HepG2 (cell line): Measurements from ENCODE around the gene LZTFL1. TPM values are rescaled to one million over a fixed set of nuclear protein-coding genes. Genes with fewer than 3 reads are reported as not detected.

ENCODE experiments used
- ATAC-seq: fragments of 200-7000 bp; cut with Tn5 transposase; 3 replicates; pipeline ENCODE4 v1.9.1; 2020; ENCODE audit warnings: mild to moderate bottlenecking, moderate library complexity
- BruUV-seq: library from RNA; stranded (reverse); fragments of 400-500 nt; replicated peaks from 2 replicates; lab custom pipeline; 2021; lab: Mats Ljungman, UMichigan
- CTCF ChIA-PET: fragments of 300-600 bp; formaldehyde crosslinking; extraction: SDS; loops from one replicate; lab custom pipeline; 2021; ENCODE audit warnings: low total read pairs, inconsistent platforms, low intra/inter-chr PET ratio; lab: Yijun Ruan, JAX
- POLR2A ChIA-PET: fragments of 350-600 bp; sonication (Branson Sonifier 250); formaldehyde crosslinking; loops from one replicate; lab custom pipeline; 2020; ENCODE audit warnings: antibody characterized with exemption, inconsistent platforms; lab: Yijun Ruan, JAX
- DNase-seq: peaks from one replicate; pipeline ENCODE4 v3.0.0-alpha.2; 2015; ENCODE audit warnings: low spot score
- FAIRE-seq: peaks from 3 replicates; lab custom pipeline; 2011; peaks lifted over from hg19 to GRCh38; lab: Jason Lieb, UNC
- H2AFZ ChIP-seq: one replicate; pipeline ENCODE4 v1.6.1; 2011; ENCODE audit warnings: low read length, inconsistent platforms
- H3K27ac ChIP-seq: fragments of 300-600 bp; 3 replicates; pipeline ENCODE4 v1.8.0; 2011; ENCODE audit warnings: mixed run types, mild to moderate bottlenecking, mixed read lengths, low read length, inconsistent platforms; ENCODE audit not compliant: insufficient read depth; ENCODE audit errors: extremely low read length
- H3K27me3 ChIP-seq, 2 experiments: fragments of 200-600 bp in 1 of 2; 2 replicates in 1 of 2; 3 replicates in 1 of 2; pipeline versions ENCODE4 v1.6.0 to v1.8.0; 2011; ENCODE audit warnings: low read length in 2 of 2, mild to moderate bottlenecking in 2 of 2, moderate library complexity in 2 of 2, inconsistent platforms in 1 of 2; ENCODE audit not compliant: insufficient read depth in 2 of 2, control insufficient read depth in 1 of 2
- H3K36me3 ChIP-seq, 2 experiments: fragments of 200-600 bp in 1 of 2; replicated peaks in 1 of 2; 2 replicates in 1 of 2; 3 replicates in 1 of 2; pipeline versions ENCODE4 v1.5.1 to v1.8.0; 2011; ENCODE audit warnings: low read length in 2 of 2, inconsistent platforms in 1 of 2; ENCODE audit not compliant: insufficient read depth in 2 of 2, control insufficient read depth in 1 of 2
- H3K4me1 ChIP-seq: 2 replicates; pipeline ENCODE4 v1.5.1; 2012; ENCODE audit warnings: low read length, inconsistent platforms; ENCODE audit not compliant: insufficient read depth
- H3K4me2 ChIP-seq: 2 replicates; pipeline ENCODE4 v1.6.0; 2011; ENCODE audit warnings: low read depth, low read length, inconsistent platforms
- H3K4me3 ChIP-seq, 3 experiments: fragments of 200-600 bp in 1 of 3; sonication (generic), shearing (Covaris generic) in 1 of 3; replicated peaks in 1 of 3; 2 replicates each; pipeline ENCODE4 v1.5.1; 2011 to 2016; ENCODE audit warnings: low read length in 3 of 3, inconsistent platforms in 2 of 3, low read depth in 2 of 3, mild to moderate bottlenecking in 2 of 3, control low read depth in 1 of 3, mixed read lengths in 1 of 3; ENCODE audit not compliant: insufficient read depth in 1 of 3
- H3K79me2 ChIP-seq: one replicate; pipeline ENCODE4 v1.6.1; 2011; ENCODE audit warnings: low read length, inconsistent platforms; ENCODE audit not compliant: insufficient read depth
- H3K9ac ChIP-seq: 2 replicates; pipeline ENCODE4 v1.6.0; 2011; ENCODE audit warnings: mild to moderate bottlenecking, low read depth, low read length, inconsistent platforms; ENCODE audit not compliant: insufficient read depth
- H3K9me3 ChIP-seq: 2 replicates; pipeline ENCODE4 v1.5.1; 2012; ENCODE audit warnings: mild to moderate bottlenecking, low read length
- H4K20me1 ChIP-seq: 2 replicates; pipeline ENCODE4 v1.6.0; 2011; ENCODE audit warnings: inconsistent platforms, mild to moderate bottlenecking, low read length, moderate library complexity; ENCODE audit not compliant: insufficient read depth
- ATF2 ChIP-seq: sonication (generic); formaldehyde crosslinking; IDR thresholded peaks from 2 replicates; pipeline ENCODE4 v1.4.0; 2020; ENCODE audit warnings: missing genetic modification reagents
- KAT8 ChIP-seq: IDR thresholded peaks from 2 replicates; pipeline ENCODE4 v1.6.1; 2016; ENCODE audit warnings: missing genetic modification reagents, missing compliant biosample characterization
- MATR3 ChIP-seq: sonication (generic); formaldehyde crosslinking; IDR thresholded peaks from 2 replicates; pipeline ENCODE4 v1.4.0; 2020; ENCODE audit warnings: missing genetic modification reagents
- MLX ChIP-seq: IDR thresholded peaks from 2 replicates; pipeline ENCODE4 v1.6.1; 2016
- NR2C2 ChIP-seq: sonication (generic); formaldehyde crosslinking; IDR thresholded peaks from 2 replicates; pipeline ENCODE4 v1.4.0; 2020; ENCODE audit warnings: missing genetic modification reagents, mild to moderate bottlenecking, moderate library complexity, borderline replicate concordance
- SSRP1 ChIP-seq: IDR thresholded peaks from 2 replicates; pipeline ENCODE4 v1.6.1; 2016; ENCODE audit warnings: control low read depth
- TCF7 ChIP-seq: sonication (generic); IDR thresholded peaks from 2 replicates; pipeline ENCODE4 v1.6.1; 2016; ENCODE audit warnings: antibody characterized with exemption, low read depth
- TRAFD1 ChIP-seq: sonication (generic); formaldehyde crosslinking; IDR thresholded peaks from 2 replicates; pipeline ENCODE4 v1.5.1; 2020; ENCODE audit warnings: missing genetic modification reagents, mild to moderate bottlenecking, borderline replicate concordance
- ZBTB39 ChIP-seq: sonication (generic); formaldehyde crosslinking; IDR thresholded peaks from 2 replicates; pipeline ENCODE4 v1.5.0; 2020; ENCODE audit warnings: missing genetic modification reagents
- ZNF276 ChIP-seq: sonication (generic); formaldehyde crosslinking; IDR thresholded peaks from 2 replicates; pipeline ENCODE4 v1.4.0; 2020; ENCODE audit warnings: mild to moderate bottlenecking, low read depth, missing genetic modification reagents
- ZNF781 ChIP-seq: sonication (generic); formaldehyde crosslinking; IDR thresholded peaks from 2 replicates; pipeline ENCODE4 v1.5.1; 2020; ENCODE audit warnings: borderline replicate concordance, mild to moderate bottlenecking, missing genetic modification reagents; ENCODE audit errors: not compliant biosample characterization
- ZNF891 ChIP-seq: sonication (generic); formaldehyde crosslinking; IDR thresholded peaks from 2 replicates; pipeline ENCODE4 v1.5.0; 2020; ENCODE audit warnings: mild to moderate bottlenecking, missing genetic modification reagents
- WGBS: methylation state at CpG from one replicate; pipeline ENCODE4 v1.1.6; 2017; ENCODE audit warnings: low lambda C conversion rate; 5-methylcytosine and 5-hydroxymethylcytosine counted together
- in situ Hi-C: cut with HindIII; loops from 2 replicates; pipeline ENCODE4 v1.10.0; 2017; ENCODE audit warnings: low pct_unique_long_range_greater_than_20kb; ENCODE audit not compliant: extremely low pct_ligation_motif_present
- intact Hi-C: fragments of 100-400 bp; cut with micrococcal nuclease; formaldehyde crosslinking; loops from one replicate; pipeline ENCODE4 v1.10.0; 2022; ENCODE audit not compliant: unreplicated experiment
- polyA plus RNA-seq, 8 experiments: library from polyadenylated mRNA; depleted of rRNA in 3 of 8; stranded (reverse) in 7 of 8; unstranded in 1 of 8; fragments of >200 nt; fragmentation: Illumina TruSeq in 4 of 8; extraction: Trizol in 4 of 8; gene quantifications; 2 replicates each; pipeline versions ENCODE4 v1.2.1 to v1.2.3, GENCODE V29; 2011 to 2016; ENCODE audit warnings: low read depth in 4 of 8, missing spikeins in 1 of 8, mixed read lengths in 1 of 8; ENCODE audit not compliant: insufficient read depth in 1 of 8
- total RNA-seq, 5 experiments: library from RNA; depleted of rRNA; stranded (reverse); fragments of >200 nt; fragmentation: Illumina TruSeq; extraction: Trizol; gene quantifications; 2 replicates each; pipeline ENCODE4 v1.2.3, GENCODE V29; 2016; ENCODE audit warnings: low read depth in 1 of 5

The LZTFL1 gene
- total and polyA plus RNA-seq, 2 of the 13 experiments (the other 11 are each of a cell fraction or from before 2014, with no cell fraction given): 16.6 to 17.2 TPM

- no peak for TF ChIP-seq NR2C2 (CRISPR knock-in tag)
- no peak for TF ChIP-seq ZNF891
- TF ChIP-seq ZNF781 (CRISPR knock-in tag): no peak
- no peak for TF ChIP-seq MATR3 (CRISPR knock-in tag)
- TF ChIP-seq KAT8: no peak
- TF ChIP-seq ATF2 (CRISPR knock-in tag): no peak
- no peak for TF ChIP-seq TCF7
- no peak for TF ChIP-seq TRAFD1 (CRISPR knock-in tag)
These were observed 47.8 kb downstream of the LZTFL1 start (continued) for GRCh38 chr3:45794177-45794560.

- Histone ChIP-seq H3K4me3 (no peak overlapping the region), H3K36me3 (no peaks in the 10 kb centered on the region), H4K20me1 (no peaks in the 10 kb centered on the region), H3K79me2 (no peaks in the 10 kb centered on the region), H2AFZ (no peak overlapping the region), H3K9me3 (no peaks in the 10 kb centered on the region), H3K27ac (no peak overlapping the region), H3K9ac (no peak overlapping the region), H3K4me1 (no peaks in the 10 kb centered on the region), H3K27me3 (peaks cover 2 to 73% of the 10 kb centered on the region in 2 experiments; a peak in 4 of 5 replicates), H3K4me2 (no peak overlapping the region)
- intact Hi-C loops (no loop called here), in situ Hi-C loops (no loop called here)
- WGBS: 19% methylated on average over 8 of the region's 9 CpGs
- ChIA-PET CTCF (no interaction called here), POLR2A (no interaction called here)
- FAIRE-seq: no peak
- BruUV-seq: no TSS peak
- DNase-seq: no peak
- ATAC-seq: no peak
- TF ChIP-seq ZNF276 (CRISPR knock-in tag): no peak
- TF ChIP-seq MLX: no peak
- no peak for TF ChIP-seq ZBTB39
- no peak for TF ChIP-seq SSRP1
These were observed 48.3 kb downstream of the LZTFL1 start for GRCh38 chr3:45793482-45794176.
